Left kidney (tissue), 2 donors: ENCODE data around the gene MIDN. TPM values are rescaled to one million over a fixed set of nuclear protein-coding genes. Genes with fewer than 3 reads are reported as not detected.

ENCODE experiments used
- DNase-seq: peaks from one replicate; pipeline ENCODE4 v3.0.0-alpha.2; 2013
- polyA plus RNA-seq: library from polyadenylated mRNA; unstranded; fragments of 120-200 nt; gene quantifications from one replicate; pipeline ENCODE4 v1.2.1, GENCODE V29; 2013; ENCODE audit not compliant: insufficient read length

Gene MIDN
- polyA plus RNA-seq, 1 donor: 43.8 TPM

DNA sequence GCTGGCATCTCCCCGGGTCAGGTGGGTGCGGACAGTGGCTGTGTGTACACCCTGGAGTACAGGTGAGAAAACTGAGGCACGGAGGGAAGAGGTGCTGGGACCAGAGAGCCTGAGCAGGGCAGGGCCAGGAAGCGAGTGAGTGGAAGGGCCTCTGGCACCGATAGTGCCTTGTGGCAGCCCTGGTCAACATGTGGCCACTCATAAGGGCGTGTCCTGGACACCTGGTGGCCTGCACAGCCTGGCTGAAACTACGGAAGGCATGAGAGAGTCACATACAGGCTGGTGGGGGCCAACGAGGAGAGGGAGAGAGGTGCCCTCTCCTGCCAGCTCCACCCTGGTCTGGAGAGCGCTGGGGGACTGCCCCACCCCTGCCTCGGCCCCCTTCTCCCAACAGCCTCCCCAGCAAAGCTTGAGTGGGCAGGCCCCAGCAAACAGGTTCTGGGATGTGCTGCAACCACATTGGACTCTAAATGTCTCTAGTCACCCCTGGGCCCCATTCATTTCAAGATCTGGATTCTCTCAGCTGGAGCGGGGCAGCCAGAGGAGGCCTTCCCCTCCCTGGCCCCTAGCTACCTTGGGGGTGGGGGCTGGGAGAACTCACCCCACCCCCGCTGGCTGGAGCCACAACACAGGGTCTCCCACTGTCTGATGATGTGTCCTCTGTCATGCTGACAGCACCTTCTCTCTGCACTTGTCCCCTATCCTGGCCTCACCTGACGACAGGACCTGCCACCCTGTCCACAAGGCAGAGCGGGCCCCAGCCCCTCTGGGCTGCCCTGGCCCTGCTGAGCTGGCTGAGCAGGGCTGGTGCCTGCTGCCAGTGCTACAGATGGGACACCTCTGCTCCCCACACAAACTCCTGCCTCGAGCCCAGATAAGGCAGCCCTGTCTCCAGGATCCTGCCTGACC, 16.4 kb upstream of the MIDN start:
- DNase-seq: no peak

DNA sequence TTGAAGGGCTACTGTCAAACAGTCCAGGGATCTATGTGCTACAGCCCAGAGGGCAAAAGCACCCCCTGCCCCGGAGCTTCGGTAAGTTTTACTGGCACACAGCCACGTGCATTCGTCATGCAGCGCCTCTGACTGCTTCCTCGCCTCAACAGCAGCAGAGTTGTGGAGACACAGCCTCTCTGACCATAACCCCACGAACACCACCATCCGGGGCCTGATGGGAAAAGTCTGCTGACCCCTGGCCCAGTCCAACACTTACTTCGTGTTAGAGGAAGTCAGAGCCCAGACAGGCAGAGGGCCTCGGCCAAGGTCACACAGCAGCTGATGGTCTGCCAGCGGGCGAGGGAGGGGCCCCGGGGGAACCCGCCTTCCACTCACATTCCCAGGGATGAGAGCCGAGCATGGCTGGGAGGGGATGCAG, 15.7 kb upstream of the MIDN start:
- DNase-seq: no peak

DNA sequence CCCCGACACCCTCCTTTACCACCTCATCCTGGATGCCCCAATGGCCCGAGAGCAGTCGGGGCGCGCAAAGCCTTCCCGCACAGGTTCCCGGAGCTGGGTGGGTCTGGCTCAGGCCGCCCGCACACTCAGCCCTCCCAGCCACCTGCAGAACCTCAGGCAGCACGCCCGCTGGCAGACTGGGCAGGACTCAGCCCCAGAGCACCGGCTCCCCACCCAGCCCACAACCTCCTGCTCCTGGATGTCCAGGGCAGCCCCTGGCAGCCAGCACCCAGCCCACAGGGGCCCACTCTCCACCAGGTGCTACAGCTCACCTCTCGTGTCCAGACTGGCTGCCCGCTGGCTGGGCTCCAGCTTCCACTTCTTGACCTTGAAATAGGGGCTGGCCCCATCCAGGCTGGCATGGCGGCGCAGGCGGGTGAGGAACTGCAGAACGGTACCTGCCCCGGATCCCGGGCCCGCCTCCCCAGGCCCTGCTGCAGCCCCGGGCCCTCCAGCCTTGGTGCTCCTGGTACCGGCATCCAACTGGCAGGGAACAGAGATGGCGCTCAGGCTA, 15.2 kb upstream of the MIDN start:
- no peak for DNase-seq

DNA sequence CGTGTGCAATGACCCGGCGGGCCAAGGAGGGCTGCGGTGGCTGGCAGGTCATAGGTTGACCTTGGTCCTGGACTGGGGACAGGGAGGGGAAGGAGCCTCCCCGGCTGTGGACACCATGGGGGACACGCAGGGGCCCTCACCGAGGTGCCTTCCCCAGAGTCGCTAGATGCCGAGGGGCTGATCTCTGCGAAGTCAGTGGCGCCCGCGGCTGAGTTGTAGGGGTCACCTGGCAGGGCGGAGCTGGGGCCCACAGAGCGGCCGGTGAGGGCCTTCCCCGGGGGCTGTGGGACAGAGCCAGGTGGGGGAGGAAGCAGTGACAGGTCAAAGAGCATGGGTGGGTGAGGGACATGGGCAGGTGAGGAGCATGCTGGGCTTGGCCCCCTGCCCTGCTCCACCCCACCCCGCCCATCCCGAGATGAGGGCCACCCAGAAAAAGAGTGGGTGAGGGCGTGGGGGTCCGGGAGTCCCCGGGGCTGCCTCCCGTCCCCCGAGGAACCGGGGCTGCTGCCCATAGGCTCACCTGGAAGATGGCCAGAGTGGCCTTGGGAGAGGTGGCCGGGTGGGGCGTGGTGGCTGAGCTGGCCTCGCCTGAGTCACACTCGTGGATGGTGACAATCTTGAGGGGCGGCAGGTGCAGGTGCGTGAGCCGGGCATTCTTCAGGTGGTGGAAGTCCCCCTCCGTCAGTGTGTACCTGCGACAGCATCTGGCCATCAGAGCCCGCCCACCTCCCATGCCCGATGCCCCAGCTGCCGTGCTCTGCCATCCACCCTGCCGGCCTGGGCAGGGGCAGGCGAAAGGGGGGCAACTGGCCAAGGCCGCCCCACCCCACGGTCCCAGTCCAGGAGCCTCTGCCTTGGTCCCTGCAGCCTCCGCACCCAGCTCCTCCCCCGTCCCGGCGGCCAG, 14.1 kb upstream of the MIDN start:
- no peak for DNase-seq

DNA sequence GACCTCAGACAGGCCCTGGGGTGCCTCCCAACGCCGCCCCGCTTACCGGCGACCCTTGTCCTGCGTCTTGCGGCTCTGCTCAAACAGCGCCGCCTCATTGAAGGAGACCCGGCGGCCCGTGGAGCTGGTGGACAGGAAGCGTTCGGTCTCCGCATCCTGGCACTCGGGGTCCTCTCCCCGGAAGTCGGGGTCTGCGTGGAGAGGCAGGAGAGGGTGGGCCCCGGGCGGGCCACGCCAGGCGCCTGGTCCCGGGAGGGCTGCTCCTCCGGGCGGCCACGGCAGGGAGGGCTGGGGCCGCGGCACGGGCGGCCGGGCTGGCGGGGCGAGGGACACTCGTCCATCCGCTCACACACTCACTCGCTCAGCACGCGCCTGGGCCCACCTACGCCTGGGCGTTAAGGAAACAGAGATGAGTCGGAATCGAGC, 13.4 kb upstream of the MIDN start:
- DNase-seq: no peak

DNA sequence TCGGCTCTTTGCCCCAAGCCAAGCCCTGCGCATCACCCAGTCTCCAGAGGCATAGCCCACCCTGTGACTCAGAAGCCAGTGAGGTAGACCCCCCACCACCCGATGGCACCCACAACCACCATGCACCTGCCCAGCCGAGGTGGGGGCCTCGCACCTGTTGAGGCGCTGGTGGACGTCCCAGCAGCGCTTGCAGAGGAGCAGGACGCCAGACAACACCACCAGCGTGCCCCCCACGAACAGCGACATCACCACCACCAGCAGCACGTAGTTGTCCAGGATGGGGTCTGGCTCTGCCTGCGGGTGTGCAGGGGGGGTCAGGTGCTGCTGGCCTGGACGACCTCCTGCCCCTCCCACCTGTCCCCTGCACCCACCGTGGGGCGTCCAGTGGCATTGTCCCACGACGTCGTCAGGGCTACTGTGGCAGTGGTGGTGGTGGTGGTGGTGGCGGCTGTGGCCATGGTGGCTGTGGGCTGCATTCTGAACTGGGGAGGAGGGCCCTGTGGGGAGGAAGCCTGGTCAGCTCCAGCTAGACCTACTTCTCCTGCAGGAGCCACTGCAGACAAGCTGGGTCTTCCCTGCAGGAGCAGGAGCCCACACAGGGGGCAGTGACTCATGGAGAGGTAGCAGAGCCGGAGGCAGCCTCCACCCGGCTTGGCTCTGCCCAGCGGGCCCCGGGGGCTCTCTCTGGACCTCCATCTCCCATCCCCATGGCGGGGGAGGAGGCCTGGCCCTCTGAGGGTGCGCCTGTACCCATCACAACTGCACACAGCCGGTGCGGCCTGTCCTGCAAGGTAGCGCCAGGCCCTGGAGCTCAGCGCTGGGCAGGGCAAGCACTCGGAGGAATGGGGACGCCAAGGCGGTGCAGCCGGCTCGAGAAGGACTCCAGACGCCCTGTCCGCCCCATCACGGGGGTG, 12.5 kb upstream of the MIDN start:
- DNase-seq: no peak

DNA sequence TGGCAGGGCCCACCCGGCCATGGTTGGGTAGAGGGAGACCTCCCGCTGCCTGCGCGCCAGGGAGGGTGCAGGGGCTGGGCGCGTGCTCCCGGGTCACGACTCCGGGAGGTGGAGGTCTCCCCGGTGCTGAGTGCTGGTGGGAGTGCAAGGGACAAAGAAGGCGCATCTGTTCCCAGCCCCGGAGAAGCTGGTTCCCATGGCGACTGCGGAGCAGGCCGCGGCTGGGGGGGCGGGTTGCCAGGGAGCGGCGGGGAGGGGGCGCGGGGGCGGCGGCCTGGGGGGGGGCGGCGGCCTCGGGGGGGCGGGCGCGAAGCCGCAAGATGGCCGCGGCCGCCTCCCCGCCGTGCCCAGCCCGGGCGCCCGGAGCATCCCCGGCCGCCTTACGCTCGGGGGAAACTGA, 11.8 kb upstream of the MIDN start:
- no peak for DNase-seq

DNA sequence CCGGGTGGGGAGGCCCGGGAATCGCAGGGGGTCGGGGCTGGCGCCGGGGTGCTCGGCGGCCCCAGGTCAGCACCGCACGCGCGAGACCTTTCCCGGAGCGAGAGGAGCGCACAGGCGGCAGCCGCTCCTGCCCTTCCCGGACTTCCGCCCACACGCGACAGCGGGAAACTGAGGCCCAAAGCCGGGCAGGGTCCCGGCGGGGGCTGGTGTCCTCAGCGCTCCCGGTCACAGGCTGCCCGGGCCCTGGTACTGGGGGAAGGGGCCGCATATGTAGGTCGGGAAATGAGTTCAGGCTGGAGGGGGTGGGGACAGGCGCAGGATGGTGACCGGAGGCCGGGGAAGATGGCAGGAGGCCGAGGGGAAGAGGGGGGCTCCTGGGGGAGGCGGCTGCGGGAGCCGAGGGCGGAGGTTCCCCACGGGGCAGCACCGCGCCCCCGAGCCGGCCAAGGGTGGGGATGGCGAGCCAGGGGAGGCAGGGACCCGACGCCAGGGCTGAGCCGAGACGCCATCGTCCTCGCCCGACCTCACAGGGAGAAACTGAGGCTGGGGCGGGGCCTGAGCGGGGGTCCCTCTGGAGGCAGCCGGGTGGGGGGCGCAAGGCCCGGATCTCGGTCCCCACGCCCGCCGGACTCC, 11.2 kb upstream of the MIDN start:
- DNase-seq: no peak

DNA sequence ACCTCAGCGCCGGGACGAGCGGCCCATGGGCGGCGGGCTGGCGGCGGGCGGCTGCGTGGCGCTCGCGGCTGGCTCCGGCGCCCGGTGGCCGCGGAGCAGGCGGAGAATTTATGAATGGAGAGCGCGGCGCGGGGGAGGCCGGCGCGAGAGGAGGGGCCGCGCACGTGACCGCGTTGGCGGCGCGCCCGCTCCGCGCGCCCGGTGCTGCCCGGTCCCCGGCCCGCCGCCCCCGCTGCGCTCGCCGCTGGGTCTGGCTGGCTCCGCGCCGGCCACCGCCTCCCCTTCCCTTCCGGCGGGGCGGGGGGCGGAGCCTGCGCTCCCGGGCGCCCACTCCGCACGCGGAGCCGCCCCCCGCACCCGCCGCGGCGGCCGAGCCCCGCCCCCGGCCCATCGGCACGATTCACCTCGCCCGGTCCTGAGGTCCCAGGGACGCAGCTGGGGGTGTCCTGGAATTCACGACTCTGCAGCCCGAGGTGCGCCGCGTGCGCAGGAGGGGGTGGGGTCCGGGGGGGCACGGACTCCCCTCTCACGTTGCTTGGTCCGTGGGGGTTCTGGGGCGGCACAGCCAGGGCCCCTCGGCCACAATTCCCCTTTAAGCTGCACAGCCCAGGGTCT, 10.5 kb upstream of the MIDN start, which contains the start of gene CBARP:
CBARP (minus strand) TSS at position 252 of the 615 bp plus-strand sequence. CDS start 1,905 bp downstream, outside the sequence.
- DNase-seq: no peak

DNA sequence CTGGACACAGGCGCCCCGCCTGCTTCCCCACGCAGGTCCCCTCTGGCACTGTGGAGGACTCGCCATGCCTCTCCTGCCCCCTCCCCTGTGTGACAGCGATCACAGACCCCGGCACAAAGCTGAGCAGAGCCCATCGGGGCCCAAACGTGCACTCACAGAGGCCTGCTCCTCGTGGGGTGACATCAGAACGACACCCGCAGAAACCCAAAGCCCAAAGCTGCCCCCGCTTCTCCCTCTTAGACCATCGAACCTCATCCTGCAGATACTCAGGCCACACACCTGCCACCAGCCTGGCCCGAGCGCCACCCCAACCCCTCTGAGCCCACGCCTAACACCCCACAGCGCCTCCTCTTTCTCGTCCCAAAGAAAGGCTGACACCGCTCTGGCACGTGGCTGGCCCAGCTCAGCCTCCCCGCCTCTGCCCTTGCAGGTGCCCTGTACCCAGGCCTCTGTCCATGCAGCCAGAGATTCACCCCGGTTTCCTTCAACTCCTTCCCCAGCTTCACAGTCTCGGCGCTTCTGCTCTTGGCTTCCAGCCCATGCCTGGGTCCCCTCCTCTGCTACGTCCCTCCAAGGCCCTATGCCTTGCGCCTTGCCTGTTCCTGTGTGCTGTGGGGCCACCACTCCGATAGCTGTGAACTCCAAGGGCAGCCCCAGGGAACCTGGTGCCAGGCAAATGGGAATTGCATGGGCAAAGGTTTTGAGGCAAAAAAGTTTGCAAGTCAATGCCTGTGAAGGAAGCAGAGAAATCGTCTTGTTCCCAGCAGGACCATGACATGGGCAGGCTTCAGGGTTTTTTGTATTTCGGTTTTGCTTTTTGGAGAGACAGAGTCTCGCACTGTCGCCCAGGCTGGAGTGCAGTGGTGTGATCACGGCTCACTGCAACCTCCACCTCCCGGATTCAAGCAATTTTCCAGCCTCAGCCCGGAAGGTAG, 9.7 kb upstream of the MIDN start:
- DNase-seq: no peak

DNA sequence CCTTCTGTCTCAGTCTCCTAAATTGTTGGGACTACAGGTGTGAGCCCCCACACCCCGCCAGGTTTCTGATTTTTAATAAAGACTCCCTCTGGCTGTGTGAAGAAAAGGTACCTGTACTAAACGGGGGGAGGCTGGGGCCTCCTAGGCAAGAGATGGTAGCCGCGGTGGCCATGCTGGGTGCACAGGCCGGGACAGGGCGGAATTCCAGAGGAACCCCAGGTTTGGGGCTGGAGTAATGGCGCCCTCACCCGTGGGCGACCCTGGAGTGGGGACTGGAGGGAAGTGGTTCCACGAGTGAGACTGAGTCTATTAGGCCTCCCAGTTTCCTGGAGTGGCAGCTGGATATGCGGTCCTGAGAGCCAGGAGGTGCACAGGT, 9.0 kb upstream of the MIDN start:
- DNase-seq: no peak

DNA sequence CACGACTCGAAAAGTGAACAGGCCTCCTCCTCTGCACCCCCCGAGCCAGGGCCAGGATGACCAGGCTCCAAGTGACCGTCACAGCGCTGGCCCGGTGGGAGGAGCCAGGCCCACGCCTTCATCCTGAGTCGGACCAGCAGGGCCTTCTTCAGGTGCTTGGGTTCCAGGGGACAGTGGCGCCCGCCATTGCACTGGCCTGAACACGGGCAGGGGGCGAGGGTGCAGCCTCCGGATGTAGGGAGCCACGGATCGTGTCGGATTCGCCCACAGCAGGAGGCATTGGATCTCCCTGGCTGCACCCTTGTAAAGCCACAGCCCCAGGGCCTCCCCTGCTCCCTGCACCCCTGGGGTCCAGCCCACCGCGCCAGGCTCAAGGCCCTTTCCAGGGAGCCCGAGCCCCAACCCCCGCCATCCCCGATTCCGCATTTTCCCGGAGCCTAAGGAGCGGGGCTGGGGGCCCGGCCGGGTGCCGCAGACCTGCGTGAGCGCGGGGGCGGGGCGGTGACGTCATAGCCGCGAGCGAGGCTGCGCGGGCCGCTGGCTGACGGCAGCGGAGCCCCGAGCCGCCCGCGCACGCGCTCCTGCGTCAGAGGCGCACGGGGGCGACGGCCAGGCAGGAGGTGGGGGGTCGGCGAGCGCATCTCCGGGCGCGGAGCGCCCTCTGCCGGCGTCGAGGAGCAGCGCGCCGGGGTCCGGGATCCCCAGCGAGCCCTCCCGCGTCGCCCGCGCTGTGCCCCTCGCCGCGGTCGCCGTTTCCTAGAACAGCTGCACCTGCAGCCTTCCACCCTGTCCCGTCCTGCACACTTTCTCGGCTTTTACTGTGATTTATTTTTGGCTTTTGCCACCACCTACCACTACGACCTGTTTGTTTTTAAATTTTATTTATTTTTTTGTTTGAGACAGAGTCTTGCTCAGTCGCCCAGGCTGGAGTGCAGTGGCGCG, 8.3 kb upstream of the MIDN start:
- DNase-seq: peak; percentile 87

DNA sequence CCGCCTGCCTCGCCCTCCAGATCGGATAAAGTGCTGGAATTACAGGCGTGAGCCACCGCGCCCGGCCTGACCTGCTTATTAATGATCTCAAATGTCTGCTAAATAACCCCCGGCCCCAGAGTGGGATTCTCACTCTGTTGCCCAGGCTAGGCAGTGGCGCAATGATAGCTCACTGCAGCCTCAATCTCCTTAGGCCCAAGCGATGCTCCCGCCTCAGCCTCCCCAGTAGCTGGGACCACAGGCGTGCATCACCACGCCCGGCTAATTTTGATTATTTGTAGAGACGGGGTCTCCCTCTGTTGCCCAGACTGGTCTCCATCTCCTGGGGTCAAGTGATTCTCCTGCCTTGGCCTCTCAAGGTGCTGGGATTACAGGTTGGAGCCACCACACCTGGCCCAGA, 7.5 kb upstream of the MIDN start:
- no peak for DNase-seq

DNA sequence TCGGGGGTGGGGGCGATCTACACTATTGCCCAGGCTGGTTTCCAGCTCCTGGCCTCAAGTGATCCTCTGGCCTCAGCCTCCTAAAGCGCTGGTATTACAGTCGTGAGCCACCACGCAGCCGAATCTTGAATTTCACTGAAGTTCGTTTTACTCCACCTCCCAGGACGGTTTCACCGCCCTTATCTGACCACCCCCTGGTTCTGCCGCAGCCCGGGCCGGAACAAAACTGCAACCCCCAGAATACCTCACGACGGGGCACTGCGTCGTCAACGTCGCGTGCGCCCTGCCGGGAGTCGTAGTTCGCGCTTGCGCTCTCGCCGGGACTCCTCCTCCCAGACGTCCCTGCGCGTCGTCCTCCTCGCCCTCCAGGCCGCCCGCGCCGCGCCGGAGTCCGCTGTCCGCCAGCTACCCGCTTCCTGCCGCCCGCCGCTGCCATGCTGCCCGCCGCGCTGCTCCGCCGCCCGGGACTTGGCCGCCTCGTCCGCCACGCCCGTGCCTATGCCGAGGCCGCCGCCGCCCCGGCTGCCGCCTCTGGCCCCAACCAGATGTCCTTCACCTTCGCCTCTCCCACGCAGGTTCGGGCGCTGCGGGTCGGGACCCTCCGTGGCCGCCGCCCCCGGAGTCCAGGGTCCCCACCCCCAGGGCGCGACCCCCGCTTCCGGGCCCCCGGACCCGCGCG, 6.8 kb upstream of the MIDN start, which contains the start of gene ATP5F1D:
ATP5F1D (plus strand) TSS at position 335 of the 679 bp plus-strand sequence; CDS start at position 435, 100 bp downstream.
- DNase-seq: peak; percentile 86

DNA sequence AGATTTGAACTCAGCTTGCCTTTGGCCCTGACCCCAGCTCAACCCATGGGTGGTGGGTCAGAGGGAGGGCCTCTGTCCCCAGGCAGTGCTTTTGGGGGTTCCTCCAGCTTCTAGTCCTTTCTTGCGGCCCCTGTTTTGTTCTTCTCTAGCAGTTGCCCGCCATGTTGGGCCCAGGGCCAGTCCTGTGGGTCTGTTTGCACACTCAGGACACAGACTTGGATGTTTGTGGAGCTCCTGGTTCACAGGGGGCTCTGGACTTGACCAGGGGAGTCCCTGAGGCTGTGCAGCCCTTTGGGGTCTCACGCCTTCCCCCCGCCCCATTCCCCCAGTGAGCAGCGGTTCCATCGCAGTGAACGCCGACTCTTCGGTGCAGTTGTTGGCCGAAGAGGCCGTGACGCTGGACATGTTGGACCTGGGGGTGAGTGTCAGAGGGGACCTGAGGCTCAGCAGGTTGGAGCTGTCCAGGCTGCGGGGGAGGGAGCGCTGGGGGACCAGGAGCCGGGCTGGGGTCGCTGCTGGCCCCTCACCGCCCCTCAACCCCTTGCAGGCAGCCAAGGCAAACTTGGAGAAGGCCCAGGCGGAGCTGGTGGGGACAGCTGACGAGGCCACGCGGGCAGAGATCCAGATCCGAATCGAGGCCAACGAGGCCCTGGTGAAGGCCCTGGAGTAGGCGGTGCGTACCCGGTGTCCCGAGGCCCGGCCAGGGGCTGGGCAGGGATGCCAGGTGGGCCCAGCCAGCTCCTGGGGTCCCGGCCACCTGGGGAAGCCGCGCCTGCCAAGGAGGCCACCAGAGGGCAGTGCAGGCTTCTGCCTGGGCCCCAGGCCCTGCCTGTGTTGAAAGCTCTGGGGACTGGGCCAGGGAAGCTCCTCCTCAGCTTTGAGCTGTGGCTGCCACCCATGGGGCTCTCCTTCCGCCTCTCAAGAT, 4.4 kb upstream of the MIDN start:
- no peak for DNase-seq
